Suprapubic skin (tissue), 4 donors: ENCODE data around the gene LRP8. TPM values are rescaled to one million over a fixed set of nuclear protein-coding genes. Genes with fewer than 3 reads are reported as not detected.

ENCODE experiments used
- DNase-seq, 2 donors: peaks; one replicate each; pipeline ENCODE4 v3.0.0-alpha.2; 2019; ENCODE audit warnings: low spot score in 2 of 2
- H3K27ac ChIP-seq: fragments of 200-600 bp; sonication (generic); one replicate; pipeline ENCODE4 v1.5.1; 2019
- H3K27me3 ChIP-seq: fragments of 200-600 bp; sonication (generic); one replicate; pipeline ENCODE4 v1.5.1; 2019
- H3K36me3 ChIP-seq: fragments of 200-600 bp; sonication (generic); one replicate; pipeline ENCODE4 v1.5.1; 2019
- H3K4me1 ChIP-seq: fragments of 200-600 bp; sonication (generic); one replicate; pipeline ENCODE4 v1.5.1; 2019
- H3K4me3 ChIP-seq: fragments of 200-600 bp; sonication (generic); one replicate; pipeline ENCODE4 v1.5.1; 2019; ENCODE audit warnings: mild to moderate bottlenecking
- H3K9me3 ChIP-seq: fragments of 200-600 bp; sonication (generic); one replicate; pipeline ENCODE4 v1.5.1; 2019
- CTCF ChIP-seq, 2 donors: fragments of 200-600 bp in 1 of 2; fragments of 450-650 bp in 1 of 2; sonication (generic) in 1 of 2; IDR thresholded peaks; one replicate each; pipeline ENCODE4 v1.5.1; 2016 to 2019; ENCODE audit warnings: antibody characterized with exemption in 2 of 2, mild to moderate bottlenecking in 1 of 2, moderate library complexity in 1 of 2
- EP300 ChIP-seq: sonication (generic); formaldehyde crosslinking; IDR thresholded peaks from one replicate; pipeline ENCODE4 v1.6.1; 2017; ENCODE audit warnings: antibody characterized with exemption
- POLR2A ChIP-seq, 2 donors: fragments of 450-650 bp; IDR thresholded peaks; one replicate each; pipeline ENCODE4 v1.6.1; 2017; ENCODE audit warnings: antibody characterized with exemption in 2 of 2, mild to moderate bottlenecking in 2 of 2, moderate library complexity in 2 of 2
- POLR2AphosphoS5 ChIP-seq, 3 donors: sonication (generic); formaldehyde crosslinking; IDR thresholded peaks; one replicate each; pipeline ENCODE4 v1.6.1; 2017; ENCODE audit warnings: antibody characterized with exemption in 3 of 3
- WGBS: methylation state at CpG from one replicate; pipeline ENCODE4 v1.1.5; 2018; 5-methylcytosine and 5-hydroxymethylcytosine counted together
- total RNA-seq, 4 donors: library from RNA; depleted of rRNA; stranded (reverse); fragments of >200 nt; gene quantifications; one replicate each; pipeline ENCODE4 v1.1.0, GENCODE V29; 2016

LRP8 gene
- total RNA-seq, 4 donors from 2014 or later = 2.8 to 11.8 (median 4.1) TPM

- no peaks in the 10 kb centered on the region for H3K4me1 ChIP-seq
- 86% methylated on average over 8 of the region's 14 CpGs for whole genome bisulfite sequencing
- H3K36me3 ChIP-seq = no peaks in the 10 kb centered on the region
- no peak overlapping the region for H3K27ac ChIP-seq
- DNase-seq = no peak
- H3K9me3 ChIP-seq = no peaks in the 10 kb centered on the region
- no peak overlapping the region for H3K4me3 ChIP-seq
- TF ChIP-seq CTCF (IDR thresholded peaks at IDR 0.05) (no peak), POLR2A (IDR thresholded peaks at IDR 0.05) (no peak), EP300 (no peak), POLR2AphosphoS5 (IDR thresholded peaks at IDR 0.05) (no peak)
- peaks cover 3% of the 10 kb centered on the region for H3K27me3 ChIP-seq
Measured at GRCh38 chr1:53279296-53280200, 48.3 kb downstream of the LRP8 start.

- 15% methylated on average over 8 of the region's 8 CpGs for WGBS
- peaks cover 3% of the 10 kb centered on the region for H3K27me3 ChIP-seq
- peaks cover 5% of the 10 kb centered on the region for H3K4me1 ChIP-seq
- H3K9me3 ChIP-seq = no peaks in the 10 kb centered on the region
- H3K27ac ChIP-seq = no peak overlapping the region
- no peaks in the 10 kb centered on the region for H3K36me3 ChIP-seq
- no peak for DNase-seq
- no peak overlapping the region for H3K4me3 ChIP-seq
- TF ChIP-seq CTCF (IDR thresholded peaks at IDR 0.05) = peak; percentile 81 to 82
- no peak for TF ChIP-seq POLR2AphosphoS5 (IDR thresholded peaks at IDR 0.05)
Measured at GRCh38 chr1:53278298-53278725, 49.6 kb downstream of the LRP8 start.

- no peak for DNase-seq
- 93% methylated on average over 3 of the region's 5 CpGs for WGBS
- H3K36me3 ChIP-seq = no peaks in the 10 kb centered on the region
- H3K4me1 ChIP-seq = peaks cover 11% of the 10 kb centered on the region
- no peaks in the 10 kb centered on the region for H3K9me3 ChIP-seq
- no peak overlapping the region for H3K27ac ChIP-seq
- H3K27me3 ChIP-seq = peaks cover 3% of the 10 kb centered on the region
- H3K4me3 ChIP-seq = no peak overlapping the region
- TF ChIP-seq POLR2AphosphoS5 (IDR thresholded peaks at IDR 0.05) (no peak), CTCF (IDR thresholded peaks at IDR 0.05) (no peak), EP300 (no peak), POLR2A (IDR thresholded peaks at IDR 0.05) (no peak)
Measured at GRCh38 chr1:53277326-53277725, 50.5 kb downstream of the LRP8 start.

- Histone ChIP-seq H3K27ac (no peak overlapping the region), H3K27me3 (peaks cover 3% of the 10 kb centered on the region), H3K36me3 (no peaks in the 10 kb centered on the region), H3K4me3 (peak overlapping the region; percentile 24), H3K4me1 (peaks cover 11% of the 10 kb centered on the region), H3K9me3 (no peaks in the 10 kb centered on the region)
- TF ChIP-seq EP300 (no peak), POLR2A (IDR thresholded peaks at IDR 0.05) (no peak), POLR2AphosphoS5 (IDR thresholded peaks at IDR 0.05) (no peak), CTCF (IDR thresholded peaks at IDR 0.05) (no peak)
- no CpG with 5 or more reads among the region's 46 CpGs for WGBS
- no peak for DNase-seq
Measured at GRCh38 chr1:53276902-53277281, 51.0 kb downstream of the LRP8 start.

- H3K4me1 ChIP-seq = peaks cover 11% of the 10 kb centered on the region
- 80% methylated on average over 20 of the region's 48 CpGs for WGBS
- no peak for TF ChIP-seq POLR2AphosphoS5 (IDR thresholded peaks at IDR 0.05)
- TF ChIP-seq EP300 = no peak
- no peak for TF ChIP-seq POLR2A (IDR thresholded peaks at IDR 0.05)
- no peak for TF ChIP-seq CTCF (IDR thresholded peaks at IDR 0.05)
- no peak for DNase-seq
- H3K36me3 ChIP-seq = no peaks in the 10 kb centered on the region
- no peaks in the 10 kb centered on the region for H3K9me3 ChIP-seq
- H3K4me3 ChIP-seq = peak overlapping the region; percentile 24
- no peak overlapping the region for H3K27ac ChIP-seq
- H3K27me3 ChIP-seq = peaks cover 3% of the 10 kb centered on the region
Measured at GRCh38 chr1:53276153-53276901, 51.5 kb downstream of the LRP8 start.
